Heart left ventricle (tissue), 16 donors: ENCODE measurements around the gene ADAM33. TPM values are rescaled to one million over a fixed set of nuclear protein-coding genes. Genes with fewer than 3 reads are reported as not detected.

ENCODE experiments used
- ATAC-seq, 4 donors: fragments of 200-7000 bp; cut with Tn5 transposase; one replicate each; pipeline ENCODE4 v1.9.1; 2020 to 2022; ENCODE audit warnings: moderate library complexity in 4 of 4, mild to moderate bottlenecking in 3 of 4, moderate number of reproducible peaks in 1 of 4
- DNase-seq, 5 donors: peaks; one replicate each; pipeline ENCODE4 v3.0.0-alpha.2; 2020
- H3K27ac ChIP-seq, 12 donors: fragments of 200-600 bp; sonication (generic) in 4 of 12; one replicate each; pipeline versions ENCODE4 v1.5.0 to v1.8.0; 2016 to 2022; ENCODE audit warnings: mild to moderate bottlenecking in 2 of 12
- H3K27me3 ChIP-seq, 9 donors: fragments of 200-600 bp; sonication (generic) in 2 of 9; one replicate each; pipeline versions ENCODE4 v1.5.1 to v1.8.0; 2016 to 2022; ENCODE audit warnings: mild to moderate bottlenecking in 3 of 9
- H3K36me3 ChIP-seq, 9 donors: fragments of 200-600 bp; sonication (generic) in 2 of 9; one replicate each; pipeline versions ENCODE4 v1.5.0 to v1.8.0; 2018 to 2022; ENCODE audit warnings: mild to moderate bottlenecking in 2 of 9
- H3K4me1 ChIP-seq, 12 donors: fragments of 200-600 bp; sonication (generic) in 4 of 12; one replicate each; pipeline versions ENCODE4 v1.5.0 to v1.8.0; 2016 to 2022; ENCODE audit warnings: mild to moderate bottlenecking in 3 of 12
- H3K4me3 ChIP-seq, 12 donors: fragments of 200-600 bp; sonication (generic) in 4 of 12; one replicate each; pipeline versions ENCODE4 v1.5.0 to v1.8.0; 2017 to 2022; ENCODE audit warnings: mild to moderate bottlenecking in 9 of 12, moderate library complexity in 4 of 12
- H3K9me3 ChIP-seq, 12 donors: fragments of 200-600 bp; sonication (generic) in 4 of 12; one replicate each; pipeline versions ENCODE4 v1.5.0 to v1.8.0; 2016 to 2022; ENCODE audit warnings: mild to moderate bottlenecking in 1 of 12
- CTCF ChIP-seq, 12 donors: fragments of 200-600 bp; sonication (generic) in 4 of 12; IDR thresholded peaks; one replicate each; pipeline versions ENCODE4 v1.5.0 to v1.8.0; 2018 to 2022; ENCODE audit warnings: antibody characterized with exemption in 12 of 12, mild to moderate bottlenecking in 5 of 12
- POLR2A ChIP-seq, 2 donors: fragments of 450-650 bp; IDR thresholded peaks; one replicate each; pipeline ENCODE4 v1.6.1; 2017; ENCODE audit warnings: antibody characterized with exemption in 2 of 2, mild to moderate bottlenecking in 2 of 2, moderate library complexity in 2 of 2
- WGBS, 4 donors: extraction: QIAGEN DNeasy Blood & Tissue Kit in 2 of 4; methylation state at CpG; one replicate each; pipeline versions ENCODE4 v1.1.5 to v1.1.7; 2013 to 2018; 5-methylcytosine and 5-hydroxymethylcytosine counted together
- intact Hi-C, 10 donors: fragments of 100-400 bp; cut with DNase I; formaldehyde crosslinking; loops; one replicate each; pipeline versions ENCODE4 v1.11.1 to v1.14.2; 2022
- polyA plus RNA-seq, 2 donors: library from polyadenylated mRNA; stranded (reverse); fragments of 200-250 nt; gene quantifications; one replicate each; pipeline ENCODE4 v1.2.3, GENCODE V29; 2013
- total RNA-seq, 9 donors: library from RNA; depleted of rRNA in 2 of 9; stranded (reverse); fragments of >200 nt in 2 of 9; fragmentation: NEBNext Ultra II Directional in 3 of 9; extraction: Animal tissue kit (Norgen Biotek cat#: 25700) in 3 of 9; gene quantifications; one replicate each; pipeline versions ENCODE4 v1.1.0 to v1.2.4, GENCODE V29; 2016 to 2023
- donor health status: ischemic (EF 13 %, LVEDD 7.1; RV severe dilation, severe dysfunction).
- donor health status: healthy with polysubstance abuse.
- donor health status: DM: no; HTN: yes; CAD: no.
- donor health status: DM: no; HTN: no; CAD: no.
- donor health status: ischemic (EF 25% LVEDD 6.9; RV normal size, moderate dysfunction).
- donor health status: ischemic (EF 25% LVEDD 5.7; RV mildly dilated, moderate dysfunction).
- donor health status: healthy.
- donor health status: DM: yes; HTN: yes; CAD: no.
- donor health status: ischemic (EF 35%, LVEDD 5.7; RV mildly dilated, moderate dysfunction).
- donor health status: nonischemic (EF 11% LVEDD 7.7; RV severe dilation, severe dysfunction).
- donor health status: DM: yes; HTN: yes; CAD: no.
- donor health status: PGD.
- donor health status: ischemic (EF 29% LVEDD 5.4; RV normal size, mild dysfunction).
- donor health status: nonischemic (EF 23%, LVEDD 6.1; RV moderate dilation, normal function).

The ADAM33 gene
- total and polyA plus RNA-seq, 11 donors: 2.3 to 21.2 (median 3.5) TPM

GRCh38 chr20:3658019-3658715, 23.6 kb downstream of the ADAM33 start:
- H3K27ac ChIP-seq: no peak overlapping the region
- H3K9me3 ChIP-seq: peaks cover 0 to 8% (median 0%) of the 10 kb centered on the region in 12 donors
- intact Hi-C loops: no loop called here
- 78 to 89% (median 84%) methylated on average over 7 of the region's 7 CpGs for WGBS, 4 donors
- DNase-seq (peak in 1 of 5 donors; percentile 33), ATAC-seq (no peak)
- no peaks in the 10 kb centered on the region for H3K36me3 ChIP-seq
- TF ChIP-seq CTCF (IDR thresholded peaks at IDR 0.05): no peak
- no peak for TF ChIP-seq POLR2A (IDR thresholded peaks at IDR 0.05)
- H3K4me3 ChIP-seq: no peak overlapping the region
- peaks cover 0 to 13% (median 0%) of the 10 kb centered on the region in 12 donors for H3K4me1 ChIP-seq
- peaks cover 5 to 49% (median 20%) of the 10 kb centered on the region in 9 donors for H3K27me3 ChIP-seq

GRCh38 chr20:3655131-3655405, 26.7 kb downstream of the ADAM33 start:
- Histone ChIP-seq H3K4me1 (peaks cover 0 to 9% (median 0%) of the 10 kb centered on the region in 12 donors), H3K4me3 (no peak overlapping the region), H3K27ac (no peak overlapping the region), H3K36me3 (peaks cover 0 to 6% (median under 1%) of the 10 kb centered on the region in 9 donors), H3K27me3 (peaks cover 4 to 18% (median 7%) of the 10 kb centered on the region in 9 donors), H3K9me3 (peaks cover 0 to 8% (median 0%) of the 10 kb centered on the region in 12 donors)
- DNase-seq (peak in 1 of 5 donors; percentile 10), ATAC-seq (no peak)
- intact Hi-C loops: no loop called here
- TF ChIP-seq POLR2A (IDR thresholded peaks at IDR 0.05): no peak
- TF ChIP-seq CTCF (IDR thresholded peaks at IDR 0.05): no peak
- WGBS, 4 donors: 83 to 95% (median 90%) methylated on average over 4 of the region's 4 CpGs

- Histone ChIP-seq H3K4me3 (no peak overlapping the region), H3K9me3 (peaks cover 0 to 8% (median 0%) of the 10 kb centered on the region in 12 donors), H3K27ac (no peak overlapping the region), H3K4me1 (peaks cover 0 to 9% (median 0%) of the 10 kb centered on the region in 12 donors), H3K36me3 (peaks cover 0 to 11% (median 6%) of the 10 kb centered on the region in 9 donors), H3K27me3 (peaks cover 0 to 12% (median 4%) of the 10 kb centered on the region in 9 donors)
- WGBS, 4 donors: 80 to 88% (median 84%) methylated on average over 17 of the region's 17 CpGs
- intact Hi-C loops: no loop called here
- TF ChIP-seq CTCF (IDR thresholded peaks at IDR 0.05) (no peak), POLR2A (IDR thresholded peaks at IDR 0.05) (no peak)
- ATAC-seq (no peak), DNase-seq (no peak)
These were observed 27.3 kb downstream of the ADAM33 start for GRCh38 chr20:3654326-3655130.

- TF ChIP-seq CTCF (IDR thresholded peaks at IDR 0.05): no peak
- TF ChIP-seq POLR2A (IDR thresholded peaks at IDR 0.05): no peak
- peaks cover 0 to 17% (median 12%) of the 10 kb centered on the region in 9 donors for H3K36me3 ChIP-seq
- H3K27ac ChIP-seq: no peak overlapping the region
- peaks cover 0 to 9% (median 0%) of the 10 kb centered on the region in 12 donors for H3K4me1 ChIP-seq
- peaks cover 0 to 8% (median 0%) of the 10 kb centered on the region in 12 donors for H3K9me3 ChIP-seq
- no peak overlapping the region for H3K4me3 ChIP-seq
- H3K27me3 ChIP-seq: peaks cover 0 to 6% (median 0%) of the 10 kb centered on the region in 9 donors
- DNase-seq (no peak), ATAC-seq (no peak)
- WGBS, 4 donors: 46 to 65% (median 61%) methylated on average over 2 of the region's 2 CpGs
- intact Hi-C loops: no loop called here
These were observed 27.9 kb downstream of the ADAM33 start for GRCh38 chr20:3653921-3654320.
